Measurements from ENCODE around the gene CD247.

The CD247 gene

GRCh38 chr1:167413328-167413727 is 105.0 kb downstream of the CD247 start:
- DNase-seq (ENCODE audit: low spot score), result no peak

GRCh38 chr1:167412920-167413319 is 105.4 kb downstream of the CD247 start:
- no peak for DNase-seq (ENCODE audit: low spot score)

GRCh38 chr1:167412072-167412471 is 106.3 kb downstream of the CD247 start:
- DNase-seq (ENCODE audit: low spot score), result no peak

- DNase-seq (ENCODE audit: low spot score), result no peak
These were observed 109.1 kb downstream of the CD247 start for GRCh38 chr1:167409183-167409582.

- DNase-seq (ENCODE audit: low spot score), result no peak
These were observed 110.0 kb downstream of the CD247 start for GRCh38 chr1:167408355-167408754.

GRCh38 chr1:167404908-167405307 is 113.4 kb downstream of the CD247 start:
- no peak for DNase-seq (ENCODE audit: low spot score)

GRCh38 chr1:167404161-167404888 is 114.0 kb downstream of the CD247 start:
- DNase-seq (ENCODE audit: low spot score), result no peak

- DNase-seq (ENCODE audit: low spot score), result peak; percentile 51
These were observed 117.0 kb downstream of the CD247 start for GRCh38 chr1:167401260-167401873.

GRCh38 chr1:167400359-167400953 is 117.9 kb downstream of the CD247 start:
- no peak for DNase-seq (ENCODE audit: low spot score)

- no peak for DNase-seq (ENCODE audit: low spot score)
These were observed 126.1 kb downstream of the CD247 start for GRCh38 chr1:167392200-167392696.

- no peak for DNase-seq (ENCODE audit: low spot score)
These were observed 129.4 kb downstream of the CD247 start for GRCh38 chr1:167388976-167389375.

GRCh38 chr1:167387251-167387910 is 130.9 kb downstream of the CD247 start:
- no peak for DNase-seq (ENCODE audit: low spot score)

All from AG08395 (cell line).